Measurements from ENCODE around the gene SLC26A2. TPM values are rescaled to one million over a fixed set of nuclear protein-coding genes. Genes with fewer than 3 reads are reported as not detected.
A peak's percentile ranks its signal among the peaks of the same experiment; 100 is the strongest.

SLC26A2 gene
- 43.9 and 49.1 TPM in 2 replicates for total RNA-seq (2022)
- percentile 93 among the genes with signal in this experiment for Bru-seq, nascent RNA
- BruChase-seq, experiment 1, labeled RNA remaining after a 2-hour chase, result percentile 96 among the genes with signal in this experiment
- percentile 98 among the genes with signal in this experiment for BruChase-seq, experiment 2, labeled RNA remaining after a 6-hour chase
- long read RNA-seq, full-length matches to known transcripts, result 2 of 9 reads
- long read RNA-seq, partial matches to known transcripts, result 6 of 9 reads
- long read RNA-seq, other reads (novel, unspliced or antisense), result 1 of 9 reads

- peak within 1 kb of the TSS; percentile 96 for H3K27ac Mint-ChIP-seq (ENCODE audit: unreplicated experiment)
- ChIA-PET POLR2A (interaction anchor here (0.5 to 1.5 kb wide), 18 partner anchors 9 to 677 kb away, joined by 3 to 9 read pairs (median 3); partner anchors contain the start of genes HMGXB3 and TIGD6), CTCF (interaction anchor here (1.0 to 5.0 kb wide), 18 partner anchors 9 to 603 kb away, joined by 3 to 39 read pairs (median 6); partner anchors contain the start of genes PCYOX1L and PPARGC1B)
- Histone ChIP-seq H3K9me3 (no peaks in the 10 kb centered on the region), H3K36me3 (ENCODE audit: control insufficient read depth, insufficient read depth, low read length) (peaks cover 3% of the 10 kb centered on the region), H3K4me3 (ENCODE audit: low read depth, low read length) (peak within 1 kb of the TSS; percentile 90), H3K4me1 (peaks cover 25% of the 10 kb centered on the region), H3K27me3 (replicated peaks; ENCODE audit: control insufficient read depth, insufficient read depth, low read length) (no peaks in the 10 kb centered on the region)
- no peak for TF ChIP-seq CTCF (IDR thresholded peaks at IDR 0.05; ENCODE audit: insufficient read depth in 1 of 2, low read depth in 1 of 2, low read length in 1 of 2, severe bottlenecking in 1 of 2, unreplicated experiment in 1 of 2)
- peaks cover 22% of the 10 kb centered on the region for H3K36me3 Mint-ChIP-seq (ENCODE audit: insufficient read depth, unreplicated experiment)
- no peaks in the 10 kb centered on the region for H3K27me3 Mint-ChIP-seq (ENCODE audit: insufficient read depth, unreplicated experiment)
- peaks cover 32% of the 10 kb centered on the region for H3K4me1 Mint-ChIP-seq (ENCODE audit: low read depth, unreplicated experiment)
- DNase-seq, result peak; percentile 98 to 99
- peak within 1 kb of the TSS; percentile 90 for H3K4me3 Mint-ChIP-seq (ENCODE audit: unreplicated experiment)
- H3K9me3 Mint-ChIP-seq (ENCODE audit: unreplicated experiment), result no peaks in the 10 kb centered on the region
- BruUV-seq (replicated peaks), result no TSS peak
- intact Hi-C loops (cut with micrococcal nuclease; ENCODE audit: unreplicated experiment), result loop anchor here (1.0 to 10.0 kb wide), 5 partner anchors 18 to 326 kb away; no protein-coding TSS in a partner anchor
Measured at GRCh38 chr5:149960272-149961185, at the start of gene SLC26A2. Gene SLC26A2 (plus strand): TSS chr5:149960758. CDS start chr5:149977653, 16,895 bp downstream.

GRCh38 chr5:149911031-149911430 is 49.5 kb upstream of the SLC26A2 start:
- Mint-ChIP-seq H3K4me3 (ENCODE audit: unreplicated experiment) (no peak overlapping the region), H3K4me1 (ENCODE audit: low read depth, unreplicated experiment) (peaks cover 22% of the 10 kb centered on the region), H3K27ac (ENCODE audit: unreplicated experiment) (no peak overlapping the region), H3K36me3 (ENCODE audit: insufficient read depth, unreplicated experiment) (no peaks in the 10 kb centered on the region), H3K9me3 (ENCODE audit: unreplicated experiment) (peaks cover 2% of the 10 kb centered on the region), H3K27me3 (ENCODE audit: insufficient read depth, unreplicated experiment) (no peaks in the 10 kb centered on the region)
- Histone ChIP-seq H3K36me3 (ENCODE audit: control insufficient read depth, insufficient read depth, low read length) (no peaks in the 10 kb centered on the region), H3K9me3 (no peaks in the 10 kb centered on the region), H3K27me3 (replicated peaks; ENCODE audit: control insufficient read depth, insufficient read depth, low read length) (no peaks in the 10 kb centered on the region), H3K4me1 (peaks cover 19% of the 10 kb centered on the region), H3K4me3 (ENCODE audit: low read depth, low read length) (no peak overlapping the region)
- intact Hi-C loops (cut with micrococcal nuclease; ENCODE audit: unreplicated experiment), result no loop called here
- CTCF ChIA-PET, result interaction anchor here (0.8 to 1.1 kb wide), 2 partner anchors 9 to 51 kb away, joined by 3 to 5 read pairs; no protein-coding TSS in a partner anchor
- no TSS peak for BruUV-seq (replicated peaks)
- no peak for TF ChIP-seq CTCF (IDR thresholded peaks at IDR 0.05; ENCODE audit: insufficient read depth in 1 of 2, low read depth in 1 of 2, low read length in 1 of 2, severe bottlenecking in 1 of 2, unreplicated experiment in 1 of 2)
- no peak for DNase-seq
- POLR2A ChIA-PET, result interaction anchor here (1.0 kb wide), 1 partner anchor 90 kb away, joined by 4 read pairs; the partner anchor contains the start of genes HMGXB3 and TIGD6

Data from Caco-2 (cell line).